HL-60 (cell line): ENCODE measurements around the gene MYO3B.
"Not testable (repeated sequence)": the region's sequence is repeated elsewhere in the genome, so short reads cannot be mapped to it uniquely, and the experiment has no call there.

ENCODE experiments used
- DNase-seq, 2 experiments: peaks; one replicate each; pipeline ENCODE4 v3.0.0-alpha.2; 2010 to 2020; ENCODE audit warnings: low read depth in 1 of 2, low spot score in 1 of 2
- H3K27ac ChIP-seq: fragments of 250-450 bp; sonication (Bioruptor Pico); replicated peaks from 2 replicates; pipeline ENCODE4 v1.5.1; 2020; ENCODE audit warnings: mild to moderate bottlenecking, moderate library complexity
- H3K27me3 ChIP-seq: fragments of 250-450 bp; sonication (Bioruptor Pico); 2 replicates; pipeline ENCODE4 v1.5.1; 2021; ENCODE audit warnings: mild to moderate bottlenecking, moderate library complexity; ENCODE audit not compliant: insufficient read depth, poor library complexity, severe bottlenecking
- H3K4me3 ChIP-seq: replicated peaks from 2 replicates; pipeline ENCODE4 v1.5.1; 2011; ENCODE audit warnings: mild to moderate bottlenecking, control low read depth, low read length; ENCODE audit not compliant: insufficient read depth
- CTCF ChIP-seq: IDR thresholded peaks from one replicate; pipeline ENCODE4 v1.5.1; 2011; ENCODE audit warnings: low read length, control low read depth, inconsistent platforms; ENCODE audit not compliant: insufficient read depth
- GABPA ChIP-seq: IDR thresholded peaks from 2 replicates; pipeline ENCODE4 v1.6.1; 2012; ENCODE audit warnings: low read depth
- POLR2AphosphoS5 ChIP-seq: IDR thresholded peaks from 2 replicates; pipeline ENCODE4 v1.6.1; 2012; ENCODE audit warnings: low read depth
- REST ChIP-seq: IDR thresholded peaks from 2 replicates; pipeline ENCODE4 v1.6.1; 2012; ENCODE audit warnings: low read depth; ENCODE audit not compliant: insufficient replicate concordance
- SPI1 ChIP-seq: IDR thresholded peaks from 2 replicates; pipeline ENCODE4 v1.6.1; 2012; ENCODE audit warnings: low read depth, mild to moderate bottlenecking, borderline replicate concordance

The MYO3B gene

GRCh38 chr2:170344663-170345346 is 166.9 kb downstream of the MYO3B start:
- Histone ChIP-seq H3K27ac (no peak overlapping the region), H3K27me3 (no peaks in the 10 kb centered on the region), H3K4me3 (no peak overlapping the region)
- no peak for DNase-seq
- TF ChIP-seq SPI1: no peak
- no peak for TF ChIP-seq POLR2AphosphoS5
- TF ChIP-seq REST: no peak
- TF ChIP-seq GABPA: no peak
- no peak for TF ChIP-seq CTCF

- TF ChIP-seq REST (no peak), POLR2AphosphoS5 (no peak), GABPA (no peak), SPI1 (no peak), CTCF (no peak)
- H3K4me3 ChIP-seq: no peak overlapping the region
- no peak for DNase-seq
- no peaks in the 10 kb centered on the region for H3K27me3 ChIP-seq
- H3K27ac ChIP-seq: no peak overlapping the region
These were observed 167.7 kb downstream of the MYO3B start for GRCh38 chr2:170345607-170346006.

GRCh38 chr2:170349269-170349668 is 171.3 kb downstream of the MYO3B start:
- DNase-seq, H3K27me3 ChIP-seq, H3K27ac ChIP-seq, H3K4me3 ChIP-seq: not testable (repeated sequence)

GRCh38 chr2:170350929-170351826 is 173.2 kb downstream of the MYO3B start:
- no peak overlapping the region for H3K4me3 ChIP-seq
- no peaks in the 10 kb centered on the region for H3K27me3 ChIP-seq
- H3K27ac ChIP-seq: no peak overlapping the region
- TF ChIP-seq GABPA (no peak), POLR2AphosphoS5 (no peak), REST (no peak), CTCF (no peak), SPI1 (no peak)
- no peak for DNase-seq
